Activated T-cell treated with anti-CD3 and anti-CD28 coated beads, Interleukin-2, amount 50 U/mL, for 48 hours (primary cell): ENCODE data around the gene HLCS.

Source experiments
- DNase-seq, 2 experiments: peaks; one replicate each; pipeline ENCODE4 v3.0.0-alpha.2; 2020

Gene HLCS

GRCh38 chr21:36879827-36880226, 86.6 kb downstream of the HLCS start:
- no peak for DNase-seq

GRCh38 chr21:36877741-36878140, 88.7 kb downstream of the HLCS start:
- DNase-seq: no peak

- DNase-seq: no peak
Observed at GRCh38 chr21:36874665-36875064, 91.8 kb downstream of the HLCS start.

GRCh38 chr21:36873513-36873912, 93.0 kb downstream of the HLCS start:
- no peak for DNase-seq

GRCh38 chr21:36867291-36867905, 99.1 kb downstream of the HLCS start:
- DNase-seq: no peak

GRCh38 chr21:36866419-36866818, 100.0 kb downstream of the HLCS start:
- no peak for DNase-seq

- no peak for DNase-seq
Observed at GRCh38 chr21:36864974-36865373, 101.5 kb downstream of the HLCS start.

- no peak for DNase-seq
Observed at GRCh38 chr21:36863260-36863659, 103.2 kb downstream of the HLCS start.

GRCh38 chr21:36861595-36862323, 104.7 kb downstream of the HLCS start:
- no peak for DNase-seq

GRCh38 chr21:36860736-36861594, 105.5 kb downstream of the HLCS start:
- no peak for DNase-seq

GRCh38 chr21:36859744-36860501, 106.5 kb downstream of the HLCS start:
- peak; percentile 57 to 60 for DNase-seq

GRCh38 chr21:36858320-36858957, 108.0 kb downstream of the HLCS start:
- no peak for DNase-seq

- no peak for DNase-seq
Observed at GRCh38 chr21:36856643-36857042, 109.8 kb downstream of the HLCS start.

GRCh38 chr21:36854391-36854790, 112.1 kb downstream of the HLCS start:
- peak; percentile 36 to 38 for DNase-seq

- peak; percentile 19 to 21 for DNase-seq
Observed at GRCh38 chr21:36852864-36853263, 113.6 kb downstream of the HLCS start.

GRCh38 chr21:36852293-36852692, 114.2 kb downstream of the HLCS start:
- DNase-seq: no peak

- no peak for DNase-seq
Observed at GRCh38 chr21:36851121-36851520, 115.3 kb downstream of the HLCS start.

- no peak for DNase-seq
Observed at GRCh38 chr21:36850372-36850771, 116.1 kb downstream of the HLCS start.

GRCh38 chr21:36849461-36850105, 116.9 kb downstream of the HLCS start:
- no peak for DNase-seq

- no peak for DNase-seq
Observed at GRCh38 chr21:36848730-36849274, 117.7 kb downstream of the HLCS start.

- DNase-seq: no peak
Observed at GRCh38 chr21:36847189-36847588, 119.3 kb downstream of the HLCS start.

GRCh38 chr21:36846631-36847030, 119.8 kb downstream of the HLCS start:
- DNase-seq: no peak
